ENCODE data around the gene PSG4.
"Not testable (repeated sequence)": the region's sequence is repeated elsewhere in the genome, so short reads cannot be mapped to it uniquely, and the experiment has no call there.

Gene PSG4

DNA sequence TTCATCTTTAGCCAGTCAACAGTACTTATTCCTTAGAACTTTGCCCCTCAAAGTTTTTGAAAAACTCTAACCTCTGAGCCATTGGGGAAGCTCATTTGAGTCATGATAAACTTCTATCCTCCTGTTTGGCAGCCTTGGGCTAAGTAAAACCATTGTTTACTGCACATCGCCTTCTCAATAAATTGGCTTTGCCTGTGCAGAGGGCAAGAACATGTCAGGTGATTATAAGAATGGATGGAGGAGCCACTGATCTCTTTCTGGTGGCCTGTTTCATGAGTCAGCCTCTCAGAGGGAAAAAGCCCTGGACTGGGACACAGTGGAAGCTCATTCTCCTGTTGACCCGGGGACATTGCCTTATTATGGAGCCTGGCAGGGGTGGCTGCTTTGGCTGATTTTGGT is 19.4 kb upstream of the PSG4 start:
- Histone ChIP-seq H4K8ac (ENCODE audit: low read depth, low read length) (no peak overlapping the region), H3K79me1 (ENCODE audit: low read length) (no peaks in the 10 kb centered on the region), H3K36me3 (ENCODE audit: control insufficient read depth in 1 of 2, insufficient read depth in 2 of 2, low read length in 2 of 2) (no peaks in the 10 kb centered on the region), H3K4me1 (ENCODE audit: control insufficient read depth in 1 of 2, insufficient read depth in 2 of 2, low read length in 2 of 2) (no peaks in the 10 kb centered on the region), H2BK120ac (ENCODE audit: insufficient read depth, low read length, poor library complexity) (no peak overlapping the region), H3K4ac (ENCODE audit: low read depth, low read length) (no peak overlapping the region), H3K23ac (ENCODE audit: low read length) (no peak overlapping the region), H2BK12ac (ENCODE audit: low read length) (no peak overlapping the region), H3K27me3 (ENCODE audit: insufficient read depth, low read length) (no peaks in the 10 kb centered on the region), H3K9ac (ENCODE audit: low read length) (no peak overlapping the region), H3K4me3 (ENCODE audit: low read depth, low read length) (no peak overlapping the region), H3K18ac (ENCODE audit: low read length) (no peak overlapping the region), H3K79me2 (ENCODE audit: control insufficient read depth, insufficient read depth, low read length, poor library complexity) (no peaks in the 10 kb centered on the region), H4K12ac (ENCODE audit: low read depth, low read length) (no peak overlapping the region), H3K27ac (ENCODE audit: low read depth, low read length) (no peak overlapping the region), H2AFZ (ENCODE audit: insufficient read depth, low read length, poor library complexity) (no peak overlapping the region), H2BK5ac (ENCODE audit: low read depth, low read length, poor library complexity) (no peak overlapping the region), H4K91ac (ENCODE audit: low read depth, low read length) (no peak overlapping the region), H3K4me2 (ENCODE audit: low read length) (no peak overlapping the region), H2AK5ac (ENCODE audit: low read length) (no peak overlapping the region), H3K9me3 (ENCODE audit: insufficient read depth, low read depth, low read length) (peaks cover 25% of the 10 kb centered on the region), H3K14ac (ENCODE audit: low read length) (no peak overlapping the region)
- no CpG with 5 or more reads among the region's 2 CpGs for WGBS (ENCODE audit: extremely low coverage, insufficient coverage, insufficient read length)
- peak in 1 of 2 donors; percentile 26 for DNase-seq

DNA sequence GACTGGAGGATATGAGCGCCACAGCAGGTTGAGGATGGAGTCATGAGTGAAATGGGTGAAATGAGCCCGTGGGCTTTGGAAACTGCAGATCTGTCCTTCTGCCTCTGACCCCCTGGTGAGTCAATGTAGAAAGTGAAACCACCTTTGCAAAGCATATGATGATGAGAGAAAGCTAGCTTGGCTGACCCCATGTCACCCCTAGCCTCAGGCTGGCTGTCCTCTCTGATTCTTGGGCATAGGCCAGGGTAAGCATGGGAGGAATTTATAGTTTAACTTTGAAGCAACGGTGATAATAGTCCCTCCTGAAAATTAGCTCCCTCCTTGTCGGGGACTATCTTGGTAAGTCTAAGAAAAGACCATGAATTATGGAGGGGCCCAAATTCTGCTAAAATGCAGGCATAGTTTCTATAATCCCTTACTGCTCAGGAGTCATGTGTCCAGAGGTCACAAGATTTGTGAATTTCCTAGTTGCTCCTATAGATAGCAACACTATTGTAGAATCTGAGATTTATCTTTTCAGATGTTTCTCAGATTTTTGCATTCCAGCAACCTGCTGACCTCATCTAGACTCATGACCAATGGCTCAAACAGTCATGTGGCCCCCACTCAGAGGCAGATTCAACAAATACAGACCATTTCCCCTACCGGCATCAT is 18.9 kb upstream of the PSG4 start:
- not testable (repeated sequence) for H2BK12ac ChIP-seq (ENCODE audit: low read length); H3K18ac ChIP-seq (ENCODE audit: low read length); H3K4me2 ChIP-seq (ENCODE audit: low read length); H3K4me3 ChIP-seq (ENCODE audit: low read depth, low read length); H3K4me1 ChIP-seq (ENCODE audit: control insufficient read depth in 1 of 2, insufficient read depth in 2 of 2, low read length in 2 of 2); H3K79me2 ChIP-seq (ENCODE audit: control insufficient read depth, insufficient read depth, low read length, poor library complexity); H3K4ac ChIP-seq (ENCODE audit: low read depth, low read length); H3K14ac ChIP-seq (ENCODE audit: low read length); H2BK5ac ChIP-seq (ENCODE audit: low read depth, low read length, poor library complexity); H4K91ac ChIP-seq (ENCODE audit: low read depth, low read length); H4K12ac ChIP-seq (ENCODE audit: low read depth, low read length); H3K27me3 ChIP-seq (ENCODE audit: insufficient read depth, low read length); H3K9ac ChIP-seq (ENCODE audit: low read length); H3K27ac ChIP-seq (ENCODE audit: low read depth, low read length); H2BK120ac ChIP-seq (ENCODE audit: insufficient read depth, low read length, poor library complexity); H3K36me3 ChIP-seq (ENCODE audit: control insufficient read depth in 1 of 2, insufficient read depth in 2 of 2, low read length in 2 of 2); H4K8ac ChIP-seq (ENCODE audit: low read depth, low read length); H3K79me1 ChIP-seq (ENCODE audit: low read length); H3K23ac ChIP-seq (ENCODE audit: low read length); H2AFZ ChIP-seq (ENCODE audit: insufficient read depth, low read length, poor library complexity); H2AK5ac ChIP-seq (ENCODE audit: low read length)
- WGBS (ENCODE audit: extremely low coverage, insufficient coverage, insufficient read length), result no CpG with 5 or more reads among the region's 5 CpGs
- peak in 1 of 2 donors; percentile 79 for DNase-seq
- H3K9me3 ChIP-seq (ENCODE audit: insufficient read depth, low read depth, low read length), result peaks cover 26% of the 10 kb centered on the region

GRCh38 chr19:43221891-43222290 is 16.5 kb upstream of the PSG4 start:
- H3K27ac ChIP-seq (ENCODE audit: low read depth, low read length); DNase-seq; H2BK12ac ChIP-seq (ENCODE audit: low read length); H3K36me3 ChIP-seq (ENCODE audit: control insufficient read depth in 1 of 2, insufficient read depth in 2 of 2, low read length in 2 of 2); H2AFZ ChIP-seq (ENCODE audit: insufficient read depth, low read length, poor library complexity); H4K91ac ChIP-seq (ENCODE audit: low read depth, low read length); H3K27me3 ChIP-seq (ENCODE audit: insufficient read depth, low read length); H3K4me3 ChIP-seq (ENCODE audit: low read depth, low read length); H3K79me2 ChIP-seq (ENCODE audit: control insufficient read depth, insufficient read depth, low read length, poor library complexity); H4K12ac ChIP-seq (ENCODE audit: low read depth, low read length); H3K79me1 ChIP-seq (ENCODE audit: low read length); H3K4me2 ChIP-seq (ENCODE audit: low read length); H3K23ac ChIP-seq (ENCODE audit: low read length); H2BK5ac ChIP-seq (ENCODE audit: low read depth, low read length, poor library complexity); H3K4ac ChIP-seq (ENCODE audit: low read depth, low read length); H3K14ac ChIP-seq (ENCODE audit: low read length); H3K9ac ChIP-seq (ENCODE audit: low read length); H2BK120ac ChIP-seq (ENCODE audit: insufficient read depth, low read length, poor library complexity); H2AK5ac ChIP-seq (ENCODE audit: low read length); H3K18ac ChIP-seq (ENCODE audit: low read length); H3K4me1 ChIP-seq (ENCODE audit: control insufficient read depth in 1 of 2, insufficient read depth in 2 of 2, low read length in 2 of 2); H4K8ac ChIP-seq (ENCODE audit: low read depth, low read length): not testable (repeated sequence)
- WGBS (ENCODE audit: extremely low coverage, insufficient coverage, insufficient read length), result no CpG with 5 or more reads among the region's 22 CpGs
- H3K9me3 ChIP-seq (ENCODE audit: insufficient read depth, low read depth, low read length), result peaks cover 24% of the 10 kb centered on the region

DNA sequence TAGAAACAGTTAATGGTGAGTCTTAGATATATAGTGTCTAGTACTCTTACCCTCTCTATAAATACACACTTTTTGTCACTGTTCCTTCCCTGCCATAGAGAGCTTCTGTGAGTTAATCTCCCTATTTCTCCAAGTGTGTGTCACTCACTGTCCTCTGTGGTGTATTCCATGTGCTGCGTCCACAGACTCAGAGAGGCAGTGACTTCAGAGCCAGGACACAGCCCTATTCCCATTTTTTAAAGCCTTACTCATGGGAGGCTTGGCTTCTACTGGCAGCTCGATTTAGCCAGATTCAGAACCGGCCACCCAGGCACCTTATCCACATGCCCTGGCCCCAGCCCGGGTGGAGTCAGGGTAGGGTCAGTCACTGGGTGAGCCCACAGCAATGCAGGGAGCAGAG is 13.7 kb upstream of the PSG4 start:
- H2BK120ac ChIP-seq (ENCODE audit: insufficient read depth, low read length, poor library complexity); H2AK5ac ChIP-seq (ENCODE audit: low read length); H3K27me3 ChIP-seq (ENCODE audit: insufficient read depth, low read length); H3K4me1 ChIP-seq (ENCODE audit: control insufficient read depth in 1 of 2, insufficient read depth in 2 of 2, low read length in 2 of 2); H3K4me2 ChIP-seq (ENCODE audit: low read length); H4K91ac ChIP-seq (ENCODE audit: low read depth, low read length); H3K4ac ChIP-seq (ENCODE audit: low read depth, low read length); H3K36me3 ChIP-seq (ENCODE audit: control insufficient read depth in 1 of 2, insufficient read depth in 2 of 2, low read length in 2 of 2); H3K79me2 ChIP-seq (ENCODE audit: control insufficient read depth, insufficient read depth, low read length, poor library complexity); H3K23ac ChIP-seq (ENCODE audit: low read length); H3K14ac ChIP-seq (ENCODE audit: low read length); H3K27ac ChIP-seq (ENCODE audit: low read depth, low read length); H4K12ac ChIP-seq (ENCODE audit: low read depth, low read length); H2AFZ ChIP-seq (ENCODE audit: insufficient read depth, low read length, poor library complexity); H3K18ac ChIP-seq (ENCODE audit: low read length); DNase-seq; H2BK12ac ChIP-seq (ENCODE audit: low read length); H4K8ac ChIP-seq (ENCODE audit: low read depth, low read length); H3K79me1 ChIP-seq (ENCODE audit: low read length); H3K4me3 ChIP-seq (ENCODE audit: low read depth, low read length); H2BK5ac ChIP-seq (ENCODE audit: low read depth, low read length, poor library complexity); H3K9ac ChIP-seq (ENCODE audit: low read length): not testable (repeated sequence)
- no CpG with 5 or more reads among the region's 4 CpGs for WGBS (ENCODE audit: extremely low coverage, insufficient coverage, insufficient read length)
- peaks cover 14% of the 10 kb centered on the region for H3K9me3 ChIP-seq (ENCODE audit: insufficient read depth, low read depth, low read length)

Measured in trophoblast cell (in vitro differentiated cells and primary cell).